ENCODE measurements around the gene PTBP2. TPM values are rescaled to one million over a fixed set of nuclear protein-coding genes. Genes with fewer than 3 reads are reported as not detected.

Gene PTBP2
- total and polyA plus RNA-seq, 2 donors from 2014 or later = 10.5 to 32.8 TPM

GRCh38 chr1:96845464-96845863 lies 123.9 kb downstream of the PTBP2 start:
- no peaks in the 10 kb centered on the region for H3K9me3 ChIP-seq (ENCODE audit: control insufficient read depth in 2 of 3, insufficient read depth in 1 of 3, low read length in 3 of 3)
- no peak overlapping the region for H3K4me3 ChIP-seq (ENCODE audit: low read length in 3 of 3)
- FAIRE-seq (no peak), DNase-seq (peak in 1 of 5 donors; percentile 8)
- no peak overlapping the region for H3K27ac ChIP-seq (ENCODE audit: low read depth in 2 of 2, low read length in 2 of 2)
- no peak overlapping the region for H3K9ac ChIP-seq (ENCODE audit: low read length in 3 of 3)
- H3K27me3 ChIP-seq (ENCODE audit: control insufficient read depth, insufficient read depth, low read length) = no peaks in the 10 kb centered on the region
- intact Hi-C loops (cut with DNase I) = no loop called here
- no peaks in the 10 kb centered on the region for H3K36me3 ChIP-seq (ENCODE audit: control insufficient read depth in 2 of 3, insufficient read depth in 3 of 3, low read length in 3 of 3)
- no peaks in the 10 kb centered on the region for H3K4me1 ChIP-seq (ENCODE audit: control insufficient read depth in 2 of 3, insufficient read depth in 2 of 3, low read depth in 1 of 3, low read length in 3 of 3)
- TF ChIP-seq CTCF (IDR thresholded peaks at IDR 0.05; ENCODE audit: borderline replicate concordance, extremely low read depth, insufficient read depth) = peak; percentile 47

GRCh38 chr1:96861836-96862235 lies 140.3 kb downstream of the PTBP2 start:
- Histone ChIP-seq H3K27me3 (ENCODE audit: control insufficient read depth, insufficient read depth, low read length) (no peaks in the 10 kb centered on the region), H3K27ac (ENCODE audit: low read depth in 2 of 2, low read length in 2 of 2) (no peak overlapping the region), H3K9me3 (ENCODE audit: control insufficient read depth in 2 of 3, insufficient read depth in 1 of 3, low read length in 3 of 3) (no peaks in the 10 kb centered on the region), H3K36me3 (ENCODE audit: control insufficient read depth in 2 of 3, insufficient read depth in 3 of 3, low read length in 3 of 3) (no peaks in the 10 kb centered on the region), H3K9ac (ENCODE audit: low read length in 3 of 3) (no peak overlapping the region), H3K4me3 (ENCODE audit: low read length in 3 of 3) (no peak overlapping the region), H3K4me1 (ENCODE audit: control insufficient read depth in 2 of 3, insufficient read depth in 2 of 3, low read depth in 1 of 3, low read length in 3 of 3) (no peaks in the 10 kb centered on the region)
- TF ChIP-seq CTCF (IDR thresholded peaks at IDR 0.05; ENCODE audit: borderline replicate concordance, extremely low read depth, insufficient read depth) = no peak
- DNase-seq (no peak), FAIRE-seq (no peak)
- intact Hi-C loops (cut with DNase I) = no loop called here

GRCh38 chr1:96863449-96863848 lies 141.9 kb downstream of the PTBP2 start:
- no peak overlapping the region for H3K27ac ChIP-seq (ENCODE audit: low read depth in 2 of 2, low read length in 2 of 2)
- no peaks in the 10 kb centered on the region for H3K27me3 ChIP-seq (ENCODE audit: control insufficient read depth, insufficient read depth, low read length)
- FAIRE-seq (no peak), DNase-seq (no peak)
- no peak overlapping the region for H3K9ac ChIP-seq (ENCODE audit: low read length in 3 of 3)
- no peaks in the 10 kb centered on the region for H3K9me3 ChIP-seq (ENCODE audit: control insufficient read depth in 2 of 3, insufficient read depth in 1 of 3, low read length in 3 of 3)
- H3K4me3 ChIP-seq (ENCODE audit: low read length in 3 of 3) = no peak overlapping the region
- no peak for TF ChIP-seq CTCF (IDR thresholded peaks at IDR 0.05; ENCODE audit: borderline replicate concordance, extremely low read depth, insufficient read depth)
- no peaks in the 10 kb centered on the region for H3K4me1 ChIP-seq (ENCODE audit: control insufficient read depth in 2 of 3, insufficient read depth in 2 of 3, low read depth in 1 of 3, low read length in 3 of 3)
- no peaks in the 10 kb centered on the region for H3K36me3 ChIP-seq (ENCODE audit: control insufficient read depth in 2 of 3, insufficient read depth in 3 of 3, low read length in 3 of 3)
- intact Hi-C loops (cut with DNase I) = no loop called here

All from kidney (tissue), 14 donors.